SK-N-SH (cell line): ENCODE measurements around the gene CXCL17. TPM values are rescaled to one million over a fixed set of nuclear protein-coding genes. Genes with fewer than 3 reads are reported as not detected.

Experiments
- CTCF ChIA-PET: fragments of 300-600, 350-600 bp; formaldehyde crosslinking; extraction: SDS; loops from one replicate; lab custom pipeline; 2021; lab: Yijun Ruan, JAX
- POLR2A ChIA-PET: fragments of 350-600 bp; sonication (Branson Sonifier 250); formaldehyde crosslinking; extraction: SDS; loops from one replicate; lab custom pipeline; 2020; ENCODE audit warnings: antibody characterized with exemption, inconsistent platforms; lab: Yijun Ruan, JAX
- DNase-seq: peaks from one replicate; pipeline ENCODE4 v3.0.0; 2012
- H2AFZ ChIP-seq: fragments of 200-600 bp; sonication (generic); 2 replicates; pipeline ENCODE4 v1.8.1; 2016; ENCODE audit warnings: antibody characterized with exemption, mild to moderate bottlenecking, low read depth
- H3F3A ChIP-seq: fragments of 200-600 bp; sonication (generic); replicated peaks from 2 replicates; pipeline ENCODE3; 2016; ENCODE audit warnings: antibody characterized with exemption, mild to moderate bottlenecking; ENCODE audit not compliant: insufficient read depth
- H3K27ac ChIP-seq, 2 experiments: fragments of 200-500 bp in 1 of 2; fragments of 200-600 bp in 1 of 2; sonication (Bioruptor generic) in 1 of 2; sonication (generic), shearing (Covaris generic) in 1 of 2; 2 replicates each; pipeline versions ENCODE4 v1.5.1 to v1.6.1; 2014 to 2016; ENCODE audit warnings: low read depth in 2 of 2, inconsistent platforms in 1 of 2, low read length in 1 of 2, mild to moderate bottlenecking in 1 of 2, mixed read lengths in 1 of 2
- H3K27me3 ChIP-seq: fragments of 200-600 bp; sonication (generic), shearing (Covaris generic); 2 replicates; pipeline ENCODE4 v1.6.1; 2016; ENCODE audit warnings: mixed run types; ENCODE audit not compliant: insufficient read depth
- H3K36me3 ChIP-seq, 2 experiments: fragments of 200-500 bp in 1 of 2; fragments of 200-600 bp in 1 of 2; sonication (Bioruptor generic) in 1 of 2; sonication (generic) in 1 of 2; replicated peaks in 1 of 2; 2 replicates each; pipeline versions ENCODE3 to v1.5.1; 2014 to 2016; ENCODE audit warnings: low read length in 1 of 2, mild to moderate bottlenecking in 1 of 2; ENCODE audit not compliant: insufficient read depth in 2 of 2, control insufficient read depth in 1 of 2
- H3K4me1 ChIP-seq, 2 experiments: fragments of 200-500 bp in 1 of 2; fragments of 200-600 bp in 1 of 2; sonication (Bioruptor generic) in 1 of 2; sonication (generic), shearing (Covaris generic) in 1 of 2; 2 replicates each; pipeline versions ENCODE4 v1.5.1 to v1.6.1; 2014 to 2016; ENCODE audit warnings: low read depth in 1 of 2, low read length in 1 of 2, mixed run types in 1 of 2; ENCODE audit not compliant: insufficient read depth in 2 of 2, control insufficient read depth in 1 of 2
- H3K4me2 ChIP-seq: fragments of 200-600 bp; sonication (generic), shearing (Covaris generic); 2 replicates; pipeline ENCODE4 v1.6.1; 2017; ENCODE audit warnings: mixed run types
- H3K4me3 ChIP-seq, 2 experiments: fragments of 200-500 bp in 1 of 2; fragments of 200-600 bp in 1 of 2; sonication (Bioruptor generic) in 1 of 2; sonication (generic), shearing (Covaris generic) in 1 of 2; 2 replicates each; pipeline versions ENCODE4 v1.5.1 to v1.8.1; 2014 to 2016; ENCODE audit warnings: low read depth in 2 of 2, inconsistent platforms in 1 of 2, low read length in 1 of 2, mild to moderate bottlenecking in 1 of 2, mixed read lengths in 1 of 2, moderate library complexity in 1 of 2
- H3K79me2 ChIP-seq: fragments of 200-600 bp; sonication (generic); 2 replicates; pipeline ENCODE4 v1.8.1; 2017; ENCODE audit warnings: mild to moderate bottlenecking; ENCODE audit not compliant: insufficient read depth
- H3K9ac ChIP-seq: fragments of 200-600 bp; sonication (generic); 2 replicates; pipeline ENCODE4 v1.6.1; 2017; ENCODE audit warnings: mixed run types
- H3K9me2 ChIP-seq: fragments of 200-600 bp; sonication (generic); 2 replicates; pipeline ENCODE4 v1.6.1; 2017; ENCODE audit warnings: mixed run types
- H3K9me3 ChIP-seq: fragments of 200-600 bp; sonication (generic); 2 replicates; pipeline ENCODE4 v1.6.1; 2017; ENCODE audit warnings: mixed run types, mild to moderate bottlenecking, moderate library complexity
- H4K20me1 ChIP-seq: fragments of 200-600 bp; sonication (generic); 2 replicates; pipeline ENCODE4 v1.6.1; 2017; ENCODE audit warnings: mild to moderate bottlenecking, mixed run types; ENCODE audit not compliant: insufficient read depth
- FOSL2 ChIP-seq: IDR thresholded peaks from 2 replicates; pipeline ENCODE4 v1.4.0; 2012; ENCODE audit warnings: low read depth, mild to moderate bottlenecking, moderate library complexity, borderline replicate concordance
- FOXM1 ChIP-seq: IDR thresholded peaks from 2 replicates; pipeline ENCODE4 v1.4.0; 2012; ENCODE audit warnings: low read depth, mild to moderate bottlenecking
- GABPA ChIP-seq: IDR thresholded peaks from 2 replicates; pipeline ENCODE4 v1.4.0; 2012; ENCODE audit warnings: low read depth, mild to moderate bottlenecking
- JUND ChIP-seq: IDR thresholded peaks from 2 replicates; pipeline ENCODE4 v1.4.0; 2012
- MEF2A ChIP-seq: IDR thresholded peaks from 2 replicates; pipeline ENCODE4 v1.4.0; 2012; ENCODE audit warnings: low read depth, borderline replicate concordance
- NFIC ChIP-seq: IDR thresholded peaks from 2 replicates; pipeline ENCODE4 v1.4.0; 2012; ENCODE audit warnings: borderline replicate concordance
- POLR2AphosphoS5 ChIP-seq: IDR thresholded peaks from 2 replicates; pipeline ENCODE4 v1.6.1; 2012; ENCODE audit warnings: low read depth, low read length
- REST ChIP-seq: IDR thresholded peaks from 2 replicates; pipeline ENCODE4 v1.6.1; 2012; ENCODE audit warnings: mild to moderate bottlenecking, low read depth, low read length, moderate library complexity
- SIN3A ChIP-seq: IDR thresholded peaks from 2 replicates; pipeline ENCODE4 v1.6.1; 2012; ENCODE audit warnings: low read depth, mild to moderate bottlenecking, low read length, moderate library complexity, borderline replicate concordance
- TAF1 ChIP-seq: IDR thresholded peaks from 2 replicates; pipeline ENCODE4 v1.6.1; 2012; ENCODE audit warnings: low read depth, mild to moderate bottlenecking, low read length, moderate library complexity, borderline replicate concordance
- TCF12 ChIP-seq: IDR thresholded peaks from 2 replicates; pipeline ENCODE4 v1.4.0; 2012
- TEAD4 ChIP-seq: IDR thresholded peaks from 2 replicates; pipeline ENCODE4 v1.4.0; 2012; ENCODE audit warnings: mild to moderate bottlenecking, borderline replicate concordance; ENCODE audit not compliant: insufficient read depth
- WGBS: methylation state at CpG from one replicate; pipeline ENCODE4 v1.1.6; 2017; ENCODE audit warnings: low lambda C conversion rate; 5-methylcytosine and 5-hydroxymethylcytosine counted together
- polyA plus RNA-seq, 3 experiments: library from polyadenylated mRNA; depleted of rRNA; stranded (reverse); fragments of >200 nt; gene quantifications; 2 replicates each; pipeline ENCODE4 v1.2.3, GENCODE V29; 2012
- TF ChIP-seq, protein P1 (sequence below): fragments of 200-600 bp; sonication (generic); IDR thresholded peaks from 2 replicates; pipeline ENCODE4 v1.6.1; 2017; ENCODE audit warnings: antibody characterized with exemption, mild to moderate bottlenecking, moderate library complexity
- TF ChIP-seq, protein P2 (sequence below): IDR thresholded peaks from 2 replicates; pipeline ENCODE4 v1.4.0; 2012; ENCODE audit warnings: low read depth
- TF ChIP-seq, protein P3 (sequence below): fragments of 150-350 bp; IDR thresholded peaks from 2 replicates; pipeline ENCODE4 v1.6.1; 2017; ENCODE audit warnings: antibody characterized with exemption, low read length, low read depth, borderline replicate concordance
- TF ChIP-seq, protein P4 (sequence below): IDR thresholded peaks from 2 replicates; pipeline ENCODE4 v1.4.0; 2012; ENCODE audit warnings: low read depth, borderline replicate concordance

CXCL17 gene
- polyA plus RNA-seq, 1 of the 3 experiments (the other 2 are of a cell fraction) = not detected

- no peak for DNase-seq
- H2AFZ ChIP-seq = no peak overlapping the region
- H4K20me1 ChIP-seq = no peaks in the 10 kb centered on the region
- TF ChIP-seq POLR2AphosphoS5 (no peak), SIN3A (no peak), MEF2A (no peak), JUND (no peak), TCF12 (no peak), FOXM1 (no peak), TAF1 (no peak), TEAD4 (no peak), FOSL2 (no peak), NFIC (no peak), GABPA (no peak), REST (no peak)
- TF ChIP-seq, protein P1, sequence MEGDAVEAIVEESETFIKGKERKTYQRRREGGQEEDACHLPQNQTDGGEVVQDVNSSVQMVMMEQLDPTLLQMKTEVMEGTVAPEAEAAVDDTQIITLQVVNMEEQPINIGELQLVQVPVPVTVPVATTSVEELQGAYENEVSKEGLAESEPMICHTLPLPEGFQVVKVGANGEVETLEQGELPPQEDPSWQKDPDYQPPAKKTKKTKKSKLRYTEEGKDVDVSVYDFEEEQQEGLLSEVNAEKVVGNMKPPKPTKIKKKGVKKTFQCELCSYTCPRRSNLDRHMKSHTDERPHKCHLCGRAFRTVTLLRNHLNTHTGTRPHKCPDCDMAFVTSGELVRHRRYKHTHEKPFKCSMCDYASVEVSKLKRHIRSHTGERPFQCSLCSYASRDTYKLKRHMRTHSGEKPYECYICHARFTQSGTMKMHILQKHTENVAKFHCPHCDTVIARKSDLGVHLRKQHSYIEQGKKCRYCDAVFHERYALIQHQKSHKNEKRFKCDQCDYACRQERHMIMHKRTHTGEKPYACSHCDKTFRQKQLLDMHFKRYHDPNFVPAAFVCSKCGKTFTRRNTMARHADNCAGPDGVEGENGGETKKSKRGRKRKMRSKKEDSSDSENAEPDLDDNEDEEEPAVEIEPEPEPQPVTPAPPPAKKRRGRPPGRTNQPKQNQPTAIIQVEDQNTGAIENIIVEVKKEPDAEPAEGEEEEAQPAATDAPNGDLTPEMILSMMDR = no peak
- TF ChIP-seq, protein P2, sequence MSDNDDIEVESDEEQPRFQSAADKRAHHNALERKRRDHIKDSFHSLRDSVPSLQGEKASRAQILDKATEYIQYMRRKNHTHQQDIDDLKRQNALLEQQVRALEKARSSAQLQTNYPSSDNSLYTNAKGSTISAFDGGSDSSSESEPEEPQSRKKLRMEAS = no peak
- TF ChIP-seq, protein P3, sequence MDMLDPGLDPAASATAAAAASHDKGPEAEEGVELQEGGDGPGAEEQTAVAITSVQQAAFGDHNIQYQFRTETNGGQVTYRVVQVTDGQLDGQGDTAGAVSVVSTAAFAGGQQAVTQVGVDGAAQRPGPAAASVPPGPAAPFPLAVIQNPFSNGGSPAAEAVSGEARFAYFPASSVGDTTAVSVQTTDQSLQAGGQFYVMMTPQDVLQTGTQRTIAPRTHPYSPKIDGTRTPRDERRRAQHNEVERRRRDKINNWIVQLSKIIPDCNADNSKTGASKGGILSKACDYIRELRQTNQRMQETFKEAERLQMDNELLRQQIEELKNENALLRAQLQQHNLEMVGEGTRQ = no peak
- TF ChIP-seq, protein P4, sequence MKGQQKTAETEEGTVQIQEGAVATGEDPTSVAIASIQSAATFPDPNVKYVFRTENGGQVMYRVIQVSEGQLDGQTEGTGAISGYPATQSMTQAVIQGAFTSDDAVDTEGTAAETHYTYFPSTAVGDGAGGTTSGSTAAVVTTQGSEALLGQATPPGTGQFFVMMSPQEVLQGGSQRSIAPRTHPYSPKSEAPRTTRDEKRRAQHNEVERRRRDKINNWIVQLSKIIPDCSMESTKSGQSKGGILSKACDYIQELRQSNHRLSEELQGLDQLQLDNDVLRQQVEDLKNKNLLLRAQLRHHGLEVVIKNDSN = no peak
- no peaks in the 10 kb centered on the region for H3K9me3 ChIP-seq
- no peaks in the 10 kb centered on the region for H3K79me2 ChIP-seq
- no peaks in the 10 kb centered on the region for H3K36me3 ChIP-seq
- ChIA-PET POLR2A (no interaction called here), CTCF (interaction anchor here (0.9 to 4.4 kb wide), 2 partner anchors 9 to 30 kb away, joined by 3 to 33 read pairs; no protein-coding TSS in a partner anchor)
- no peak overlapping the region for H3K9ac ChIP-seq
- no peak overlapping the region for H3K4me2 ChIP-seq
- H3K9me2 ChIP-seq = no peaks in the 10 kb centered on the region
- no peak overlapping the region for H3K27ac ChIP-seq
- H3K4me1 ChIP-seq = peaks cover 0 to 20% of the 10 kb centered on the region in 2 experiments; a peak in 1 of 4 replicates
- no peaks in the 10 kb centered on the region for H3K27me3 ChIP-seq
- H3F3A ChIP-seq = no peaks in the 10 kb centered on the region
- H3K4me3 ChIP-seq = no peak overlapping the region
- 92% methylated on average over 28 of the region's 30 CpGs for WGBS
Observed at GRCh38 chr19:42410371-42410770, 32.4 kb downstream of the CXCL17 start.
